Measurements from ENCODE around the gene TEX30. TPM values are rescaled to one million over a fixed set of nuclear protein-coding genes. Genes with fewer than 3 reads are reported as not detected.

Gene TEX30
- total and polyA plus RNA-seq, 2 of the 4 experiments (the other 2 are of a cell fraction): 8.1 to 10.4 TPM

DNA sequence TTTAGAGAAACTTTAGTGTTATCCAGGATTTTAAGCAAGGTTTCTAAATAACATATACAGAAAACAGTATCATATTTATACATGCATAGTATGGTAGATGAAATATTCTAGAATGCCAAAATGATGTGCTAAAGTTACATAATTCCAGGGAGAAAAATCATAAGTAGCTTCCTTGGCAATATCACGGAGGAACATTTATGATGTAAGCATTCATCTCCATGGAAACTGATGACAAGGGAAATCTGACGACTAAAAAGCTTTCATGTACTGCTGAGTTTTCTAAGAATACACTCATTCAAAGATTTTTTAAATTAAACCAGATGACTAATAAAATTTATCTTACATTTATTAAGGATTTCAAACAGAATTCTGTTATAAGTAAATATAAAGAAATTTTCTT, 4.7 kb downstream of the TEX30 start:
- Histone ChIP-seq H2AK9ac (replicated peaks; ENCODE audit: low read depth, low read length, poor library complexity) (no peak overlapping the region), H3K23ac (ENCODE audit: low read depth, low read length) (no peak overlapping the region), H3K4ac (ENCODE audit: low read depth, low read length) (no peak overlapping the region), H3K27me3 (ENCODE audit: control insufficient read depth, insufficient read depth, low read length) (no peaks in the 10 kb centered on the region), H2BK5ac (ENCODE audit: low read depth, low read length, poor library complexity, severe bottlenecking) (no peak overlapping the region), H4K8ac (ENCODE audit: low read depth in 2 of 2, low read length in 2 of 2) (no peak overlapping the region), H3K27ac (ENCODE audit: insufficient read depth, low read length) (no peak overlapping the region), H2BK120ac (ENCODE audit: low read depth, low read length) (no peak overlapping the region), H3K36me3 (ENCODE audit: control insufficient read depth, insufficient read depth, low read length) (0 out of 2 replicates have a peak, but pooled peaks cover 3% of the 10 kb centered on the region), H2AK5ac (ENCODE audit: low read depth, low read length) (no peak overlapping the region), H3K4me1 (ENCODE audit: control insufficient read depth, insufficient read depth, low read length) (0 out of 2 replicates have a peak, but pooled peaks cover 2% of the 10 kb centered on the region), H3K4me2 (ENCODE audit: low read depth, low read length) (no peak overlapping the region), H3K9ac (ENCODE audit: low read depth, low read length) (no peak overlapping the region), H4K20me1 (ENCODE audit: insufficient read depth, low read length) (no peaks in the 10 kb centered on the region; the same call in 1 of the 2 replicates), H4K5ac (ENCODE audit: low read depth, low read length) (no peak overlapping the region), H3K56ac (ENCODE audit: extremely low read depth, insufficient read depth, low read length) (no peak overlapping the region), H3K14ac (replicated peaks; ENCODE audit: low read depth, low read length) (no peak overlapping the region), H3K9me1 (ENCODE audit: insufficient read depth, low read length) (peaks cover 4% of the 10 kb centered on the region; the same call in 1 of the 2 replicates), H3K9me3 (ENCODE audit: control insufficient read depth, insufficient read depth, low read length) (no peaks in the 10 kb centered on the region), H4K91ac (ENCODE audit: insufficient read depth, low read depth, low read length) (no peak overlapping the region), H2BK20ac (ENCODE audit: low read depth, low read length) (no peak overlapping the region), H3K79me1 (ENCODE audit: low read depth in 1 of 2, low read length in 2 of 2) (peaks cover 13 to 26% of the 10 kb centered on the region in 2 experiments), H2BK15ac (ENCODE audit: low read depth, low read length) (no peak overlapping the region), H3K4me3 (ENCODE audit: insufficient read depth, low read depth, low read length) (no peak overlapping the region), H3K18ac (ENCODE audit: low read depth, low read length) (no peak overlapping the region), H2AFZ (replicated peaks; ENCODE audit: low read length, poor library complexity) (no peak overlapping the region)
- TF ChIP-seq RCOR1 (IDR thresholded peaks at IDR 0.05; ENCODE audit: insufficient replicate concordance, low read length) (no peak), MAFK (IDR thresholded peaks at IDR 0.05; ENCODE audit: low read depth, low read length) (0 out of 2 replicates have a peak, but pooled peaks have one; percentile 5), BHLHE40 (IDR thresholded peaks at IDR 0.05; ENCODE audit: low read depth, low read length) (no peak), RAD21 (IDR thresholded peaks at IDR 0.05; ENCODE audit: low read length) (no peak), CHD1 (IDR thresholded peaks at IDR 0.05; ENCODE audit: low read depth, low read length) (no peak)
- TF ChIP-seq, protein P1, sequence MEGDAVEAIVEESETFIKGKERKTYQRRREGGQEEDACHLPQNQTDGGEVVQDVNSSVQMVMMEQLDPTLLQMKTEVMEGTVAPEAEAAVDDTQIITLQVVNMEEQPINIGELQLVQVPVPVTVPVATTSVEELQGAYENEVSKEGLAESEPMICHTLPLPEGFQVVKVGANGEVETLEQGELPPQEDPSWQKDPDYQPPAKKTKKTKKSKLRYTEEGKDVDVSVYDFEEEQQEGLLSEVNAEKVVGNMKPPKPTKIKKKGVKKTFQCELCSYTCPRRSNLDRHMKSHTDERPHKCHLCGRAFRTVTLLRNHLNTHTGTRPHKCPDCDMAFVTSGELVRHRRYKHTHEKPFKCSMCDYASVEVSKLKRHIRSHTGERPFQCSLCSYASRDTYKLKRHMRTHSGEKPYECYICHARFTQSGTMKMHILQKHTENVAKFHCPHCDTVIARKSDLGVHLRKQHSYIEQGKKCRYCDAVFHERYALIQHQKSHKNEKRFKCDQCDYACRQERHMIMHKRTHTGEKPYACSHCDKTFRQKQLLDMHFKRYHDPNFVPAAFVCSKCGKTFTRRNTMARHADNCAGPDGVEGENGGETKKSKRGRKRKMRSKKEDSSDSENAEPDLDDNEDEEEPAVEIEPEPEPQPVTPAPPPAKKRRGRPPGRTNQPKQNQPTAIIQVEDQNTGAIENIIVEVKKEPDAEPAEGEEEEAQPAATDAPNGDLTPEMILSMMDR (conservative IDR thresholded peaks at IDR 0.05; ENCODE audit: low read depth, low read length): no peak
- POLR2A ChIA-PET (ENCODE audit: unreplicated experiment): no interaction called here
- no peak for DNase-seq
- dilution Hi-C loops (cut with HindIII; ENCODE audit: low sequenced_read_pairs, unreplicated experiment) (no loop called here), in situ Hi-C loops (cut with MboI; ENCODE audit: low sequenced_read_pairs) (no loop called here), intact Hi-C loops (cut with micrococcal nuclease) (no loop called here)
- no TSS peak for BruUV-seq (replicated peaks)
- no peak for ATAC-seq (ENCODE audit: low read depth)
- WGBS, 2 experiments (ENCODE audit: extremely low coverage in 2 of 2, insufficient read length in 1 of 2): no CpG with 5 or more reads among the region's 2 CpGs
- CTCF ChIA-PET: interaction anchor here (0.7 to 1.8 kb wide), 4 partner anchors 20 to 173 kb away, joined by 3 to 6 read pairs (median 4); no protein-coding TSS in a partner anchor
